IMR-90 (cell line): ENCODE measurements around the gene NFE2L2. TPM values are rescaled to one million over a fixed set of nuclear protein-coding genes. Genes with fewer than 3 reads are reported as not detected.
A peak's percentile ranks its signal among the peaks of the same experiment; 100 is the strongest.

Experiments
- ATAC-seq: fragments of 200-7000 bp; cut with Tn5 transposase; 2 replicates; pipeline ENCODE4 v1.9.1; 2020; ENCODE audit warnings: low read depth, mild to moderate bottlenecking, moderate library complexity
- BruUV-seq: library from RNA; stranded (reverse); fragments of 400-500 nt; replicated peaks from 2 replicates; lab custom pipeline; 2021; lab: Mats Ljungman, UMichigan
- CTCF ChIA-PET: fragments of 300-600 bp; formaldehyde crosslinking; extraction: SDS; loops from one replicate; lab custom pipeline; 2021; ENCODE audit warnings: antibody characterized with exemption; lab: Yijun Ruan, JAX
- POLR2A ChIA-PET: fragments of 300-600 bp; sonication (Branson Sonifier 250); formaldehyde crosslinking; loops from one replicate; lab custom pipeline; 2022; ENCODE audit warnings: antibody characterized with exemption; ENCODE audit not compliant: unreplicated experiment; lab: Charles Lee
- DNase-seq: peaks from one replicate; pipeline ENCODE4 v3.0.0; 2013
- H2AFZ ChIP-seq: replicated peaks from 2 replicates; pipeline ENCODE3; 2013; ENCODE audit warnings: low read length, mild to moderate bottlenecking; ENCODE audit not compliant: poor library complexity
- H2AK5ac ChIP-seq: 2 replicates; pipeline ENCODE4 v1.6.1; 2013; ENCODE audit warnings: low read depth, low read length, inconsistent platforms
- H2AK9ac ChIP-seq: replicated peaks from 2 replicates; pipeline ENCODE3; 2013; ENCODE audit warnings: mild to moderate bottlenecking, low read depth, low read length, moderate library complexity; ENCODE audit not compliant: poor library complexity
- H2BK120ac ChIP-seq: 2 replicates; pipeline ENCODE4 v1.6.1; 2013; ENCODE audit warnings: low read depth, low read length, inconsistent platforms
- H2BK15ac ChIP-seq: 3 replicates; pipeline ENCODE4 v1.6.1; 2013; ENCODE audit warnings: low read depth, low read length, inconsistent platforms
- H2BK20ac ChIP-seq: 2 replicates; pipeline ENCODE4 v1.6.1; 2013; ENCODE audit warnings: low read depth, mild to moderate bottlenecking, inconsistent platforms, low read length, moderate library complexity
- H2BK5ac ChIP-seq: 2 replicates; pipeline ENCODE4 v1.6.1; 2013; ENCODE audit warnings: mild to moderate bottlenecking, low read depth, low read length, inconsistent platforms; ENCODE audit not compliant: poor library complexity, severe bottlenecking
- H3K14ac ChIP-seq: replicated peaks from 2 replicates; pipeline ENCODE4 v1.6.1; 2013; ENCODE audit warnings: low read depth, low read length, inconsistent platforms
- H3K18ac ChIP-seq: 2 replicates; pipeline ENCODE4 v1.6.1; 2013; ENCODE audit warnings: low read depth, low read length, control low read depth
- H3K23ac ChIP-seq: 2 replicates; pipeline ENCODE4 v1.6.1; 2013; ENCODE audit warnings: low read depth, low read length, inconsistent platforms
- H3K27ac ChIP-seq: 2 replicates; pipeline ENCODE4 v1.5.1; 2013; ENCODE audit warnings: mild to moderate bottlenecking, control low read depth, low read length; ENCODE audit not compliant: insufficient read depth
- H3K27me3 ChIP-seq: 2 replicates; pipeline ENCODE4 v1.6.1; 2013; ENCODE audit warnings: low read length; ENCODE audit not compliant: control insufficient read depth, insufficient read depth
- H3K36me3 ChIP-seq: 2 replicates; pipeline ENCODE4 v1.6.1; 2013; ENCODE audit warnings: low read length, mixed read lengths; ENCODE audit not compliant: control insufficient read depth, insufficient read depth
- H3K4ac ChIP-seq: 2 replicates; pipeline ENCODE4 v1.6.1; 2013; ENCODE audit warnings: low read depth, low read length, inconsistent platforms
- H3K4me1 ChIP-seq: 2 replicates; pipeline ENCODE4 v1.6.1; 2013; ENCODE audit warnings: low read length, mixed read lengths; ENCODE audit not compliant: control insufficient read depth, insufficient read depth
- H3K4me2 ChIP-seq: 2 replicates; pipeline ENCODE4 v1.6.1; 2013; ENCODE audit warnings: low read depth, mild to moderate bottlenecking, control low read depth, low read length, moderate library complexity
- H3K4me3 ChIP-seq: 2 replicates; pipeline ENCODE4 v1.5.1; 2013; ENCODE audit warnings: low read depth, mild to moderate bottlenecking, control low read depth, low read length, moderate library complexity; ENCODE audit not compliant: insufficient read depth
- H3K56ac ChIP-seq: 2 replicates; pipeline ENCODE4 v1.6.1; 2013; ENCODE audit warnings: low read length, inconsistent platforms; ENCODE audit not compliant: insufficient read depth; ENCODE audit errors: extremely low read depth
- H3K79me1 ChIP-seq, 2 experiments: 2 replicates each; pipeline ENCODE4 v1.6.1; 2013; ENCODE audit warnings: low read length in 2 of 2, inconsistent platforms in 1 of 2, low read depth in 1 of 2
- H3K9ac ChIP-seq: 2 replicates; pipeline ENCODE4 v1.6.1; 2013; ENCODE audit warnings: low read depth, low read length, control low read depth
- H3K9me1 ChIP-seq: 2 replicates; pipeline ENCODE4 v1.6.1; 2013; ENCODE audit warnings: low read length, inconsistent platforms; ENCODE audit not compliant: insufficient read depth
- H3K9me3 ChIP-seq: 2 replicates; pipeline ENCODE4 v1.6.1; 2013; ENCODE audit warnings: low read length; ENCODE audit not compliant: control insufficient read depth, insufficient read depth
- H4K20me1 ChIP-seq: 2 replicates; pipeline ENCODE4 v1.6.1; 2013; ENCODE audit warnings: low read length, inconsistent platforms; ENCODE audit not compliant: insufficient read depth
- H4K5ac ChIP-seq: 2 replicates; pipeline ENCODE4 v1.6.1; 2013; ENCODE audit warnings: mild to moderate bottlenecking, low read depth, low read length, control low read depth
- H4K8ac ChIP-seq, 2 experiments: 2 replicates each; pipeline ENCODE4 v1.6.1; 2013; ENCODE audit warnings: low read depth in 2 of 2, low read length in 2 of 2, control low read depth in 1 of 2, inconsistent platforms in 1 of 2
- H4K91ac ChIP-seq: 2 replicates; pipeline ENCODE4 v1.6.1; 2013; ENCODE audit warnings: low read depth, low read length, inconsistent platforms; ENCODE audit not compliant: insufficient read depth
- BHLHE40 ChIP-seq: fragments of 150-350 bp; IDR thresholded peaks from 2 replicates; pipeline ENCODE4 v1.6.1; 2016; ENCODE audit warnings: mild to moderate bottlenecking, low read depth, low read length
- CEBPB ChIP-seq: IDR thresholded peaks from 2 replicates; pipeline ENCODE4 v1.6.1; 2012; ENCODE audit warnings: low read depth, low read length, improper control_type of control experiment
- CHD1 ChIP-seq: IDR thresholded peaks from 2 replicates; pipeline ENCODE4 v1.6.1; 2012; ENCODE audit warnings: low read depth, low read length, improper control_type of control experiment
- FOS ChIP-seq: fragments of 150-350 bp; IDR thresholded peaks from 2 replicates; pipeline ENCODE4 v1.6.1; 2016; ENCODE audit warnings: low read depth, low read length
- MAFK ChIP-seq: IDR thresholded peaks from 2 replicates; pipeline ENCODE4 v1.6.1; 2012; ENCODE audit warnings: low read depth, low read length, improper control_type of control experiment
- MAZ ChIP-seq: IDR thresholded peaks from 2 replicates; pipeline ENCODE4 v1.6.1; 2012; ENCODE audit warnings: low read depth, mild to moderate bottlenecking, low read length, improper control_type of control experiment, moderate library complexity, borderline replicate concordance
- MXI1 ChIP-seq: IDR thresholded peaks from 2 replicates; pipeline ENCODE4 v1.6.1; 2012; ENCODE audit warnings: low read depth, mild to moderate bottlenecking, low read length, moderate library complexity, borderline replicate concordance
- NFE2L2 ChIP-seq: fragments of 150-350 bp; IDR thresholded peaks from 2 replicates; pipeline ENCODE4 v1.6.1; 2016; ENCODE audit warnings: low read depth, mild to moderate bottlenecking, low read length
- POLR2A ChIP-seq: IDR thresholded peaks from 2 replicates; pipeline ENCODE4 v1.6.1; 2012; ENCODE audit warnings: mild to moderate bottlenecking, low read depth, low read length
- RAD21 ChIP-seq: IDR thresholded peaks from 2 replicates; pipeline ENCODE4 v1.6.1; 2012; ENCODE audit warnings: low read length, improper control_type of control experiment
- RCOR1 ChIP-seq: IDR thresholded peaks from 2 replicates; pipeline ENCODE4 v1.6.1; 2012; ENCODE audit warnings: mild to moderate bottlenecking, low read length, improper control_type of control experiment; ENCODE audit not compliant: insufficient replicate concordance
- RFX5 ChIP-seq: IDR thresholded peaks from 2 replicates; pipeline ENCODE4 v1.8.0; 2012; ENCODE audit warnings: low read depth, mild to moderate bottlenecking, low read length, moderate library complexity
- SMC3 ChIP-seq: fragments of 150-350 bp; IDR thresholded peaks from 2 replicates; pipeline ENCODE4 v1.6.1; 2016; ENCODE audit warnings: low read depth, mild to moderate bottlenecking, antibody characterized with exemption, low read length, moderate library complexity
- WGBS, 2 experiments: methylation state at CpG; one replicate each; pipeline versions ENCODE4 v1.1.5 to v1.1.7; 2013; ENCODE audit warnings: missing lambda C conversion rate in 2 of 2; ENCODE audit not compliant: insufficient read length in 1 of 2; ENCODE audit errors: extremely low coverage in 2 of 2; 5-methylcytosine and 5-hydroxymethylcytosine counted together
- dilution Hi-C: fragments of 300-500 bp; cut with HindIII; formaldehyde crosslinking; loops from one replicate; pipeline ENCODE4 v1.14.3; 2018; ENCODE audit warnings: low sequenced_read_pairs; ENCODE audit not compliant: unreplicated experiment
- in situ Hi-C: fragments of 300-500 bp; cut with MboI; formaldehyde crosslinking; loops from 3 replicates; pipeline ENCODE4 v1.14.3; 2019; ENCODE audit warnings: low sequenced_read_pairs, inconsistent platforms, mixed read lengths
- intact Hi-C: fragments of 100-400 bp; cut with micrococcal nuclease; formaldehyde crosslinking; loops from 2 replicates; pipeline ENCODE4 v1.10.0; 2022
- polyA plus RNA-seq, 3 experiments: library from polyadenylated mRNA; depleted of rRNA; stranded (reverse); fragments of >200 nt; gene quantifications; 2 replicates each; pipeline ENCODE4 v1.2.3, GENCODE V29; 2012; ENCODE audit warnings: low replicate concordance in 1 of 3
- total RNA-seq: library from RNA; depleted of rRNA; stranded (reverse); fragments of >200 nt; gene quantifications from 2 replicates; pipeline ENCODE4 v1.2.3, GENCODE V29; 2012
- TF ChIP-seq, protein P1 (sequence below): fragments of 150-350 bp; IDR thresholded peaks from 2 replicates; pipeline ENCODE4 v1.6.1; 2017; ENCODE audit warnings: mild to moderate bottlenecking, antibody characterized with exemption, low read length, low read depth
- TF ChIP-seq, protein P2 (sequence below): conservative IDR thresholded peaks from 2 replicates; pipeline ENCODE4 v1.5.1; 2012; ENCODE audit warnings: mild to moderate bottlenecking, low read depth, low read length, improper control_type of control experiment
- TF ChIP-seq, protein P3 (sequence below): fragments of 150-350 bp; IDR thresholded peaks from 2 replicates; pipeline ENCODE4 v1.6.1; 2016; ENCODE audit warnings: low read depth, mild to moderate bottlenecking, low read length, moderate library complexity, borderline replicate concordance

The NFE2L2 gene
- total and polyA plus RNA-seq, 2 of the 4 experiments (the other 2 are of a cell fraction) = 72.7 to 83.5 TPM

DNA sequence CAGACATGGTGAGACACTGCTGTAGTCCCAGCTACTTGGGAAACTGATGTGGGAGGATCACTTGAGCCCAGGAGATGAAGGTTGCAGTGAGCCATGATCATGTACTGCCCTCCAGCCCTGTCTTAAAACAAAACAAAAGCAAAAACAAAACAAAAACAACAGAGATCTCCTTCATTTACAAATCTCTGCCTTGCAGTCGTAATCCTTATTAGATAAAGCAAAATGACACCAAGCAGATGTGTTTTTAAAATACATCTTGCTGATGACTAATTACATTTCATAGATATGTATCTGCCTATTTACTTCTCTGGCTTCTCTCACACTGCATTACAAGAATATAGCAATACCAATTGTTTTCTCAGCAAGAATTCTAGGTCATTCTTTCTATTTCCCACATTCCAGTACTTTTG, 22.8 kb downstream of the NFE2L2 start:
- Histone ChIP-seq H2BK15ac (no peak overlapping the region), H3K23ac (peak overlapping the region; percentile 44), H2AK9ac (no peak overlapping the region), H3K79me1 (peaks cover 0 to 40% of the 10 kb centered on the region in 2 experiments; a peak in 2 of 4 replicates), H3K27ac (peak overlapping the region; percentile 98), H4K5ac (peak overlapping the region; percentile 42; the same call in 1 of the 2 replicates), H4K8ac (peak overlapping the region in 1 of 2 experiments; percentile 69; a peak in 2 of 4 replicates), H3K9ac (peak overlapping the region; percentile 70), H2AFZ (no peak overlapping the region), H3K36me3 (peaks cover 19% of the 10 kb centered on the region), H2BK20ac (peak overlapping the region; percentile 74; the same call in 1 of the 2 replicates), H4K91ac (peak overlapping the region; percentile 67; the same call in 1 of the 2 replicates), H4K20me1 (peaks cover 92% of the 10 kb centered on the region), H2BK5ac (peak overlapping the region; percentile 96), H3K9me3 (no peaks in the 10 kb centered on the region), H3K18ac (peak overlapping the region; percentile 86; the same call in 1 of the 2 replicates), H2AK5ac (no peak overlapping the region), H3K9me1 (peaks cover 30% of the 10 kb centered on the region), H3K4me1 (peaks cover 39% of the 10 kb centered on the region), H3K56ac (peak overlapping the region; percentile 33), H2BK120ac (peak overlapping the region; percentile 86), H3K4ac (peak overlapping the region; percentile 83; the same call in 1 of the 2 replicates), H3K4me3 (no peak overlapping the region), H3K4me2 (peak overlapping the region; percentile 90), H3K27me3 (no peaks in the 10 kb centered on the region), H3K14ac (peak overlapping the region; percentile 74; the same call in 1 of the 2 replicates)
- ChIA-PET POLR2A (no interaction called here), CTCF (interaction anchor here (0.6 kb wide), 2 partner anchors 9 to 18 kb away, joined by 3 read pairs; no protein-coding TSS in a partner anchor)
- no peak for TF ChIP-seq MXI1
- TF ChIP-seq CHD1 = no peak
- no peak for TF ChIP-seq RFX5
- TF ChIP-seq, protein P1, sequence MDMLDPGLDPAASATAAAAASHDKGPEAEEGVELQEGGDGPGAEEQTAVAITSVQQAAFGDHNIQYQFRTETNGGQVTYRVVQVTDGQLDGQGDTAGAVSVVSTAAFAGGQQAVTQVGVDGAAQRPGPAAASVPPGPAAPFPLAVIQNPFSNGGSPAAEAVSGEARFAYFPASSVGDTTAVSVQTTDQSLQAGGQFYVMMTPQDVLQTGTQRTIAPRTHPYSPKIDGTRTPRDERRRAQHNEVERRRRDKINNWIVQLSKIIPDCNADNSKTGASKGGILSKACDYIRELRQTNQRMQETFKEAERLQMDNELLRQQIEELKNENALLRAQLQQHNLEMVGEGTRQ = no peak
- TF ChIP-seq, protein P2, sequence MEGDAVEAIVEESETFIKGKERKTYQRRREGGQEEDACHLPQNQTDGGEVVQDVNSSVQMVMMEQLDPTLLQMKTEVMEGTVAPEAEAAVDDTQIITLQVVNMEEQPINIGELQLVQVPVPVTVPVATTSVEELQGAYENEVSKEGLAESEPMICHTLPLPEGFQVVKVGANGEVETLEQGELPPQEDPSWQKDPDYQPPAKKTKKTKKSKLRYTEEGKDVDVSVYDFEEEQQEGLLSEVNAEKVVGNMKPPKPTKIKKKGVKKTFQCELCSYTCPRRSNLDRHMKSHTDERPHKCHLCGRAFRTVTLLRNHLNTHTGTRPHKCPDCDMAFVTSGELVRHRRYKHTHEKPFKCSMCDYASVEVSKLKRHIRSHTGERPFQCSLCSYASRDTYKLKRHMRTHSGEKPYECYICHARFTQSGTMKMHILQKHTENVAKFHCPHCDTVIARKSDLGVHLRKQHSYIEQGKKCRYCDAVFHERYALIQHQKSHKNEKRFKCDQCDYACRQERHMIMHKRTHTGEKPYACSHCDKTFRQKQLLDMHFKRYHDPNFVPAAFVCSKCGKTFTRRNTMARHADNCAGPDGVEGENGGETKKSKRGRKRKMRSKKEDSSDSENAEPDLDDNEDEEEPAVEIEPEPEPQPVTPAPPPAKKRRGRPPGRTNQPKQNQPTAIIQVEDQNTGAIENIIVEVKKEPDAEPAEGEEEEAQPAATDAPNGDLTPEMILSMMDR = no peak
- TF ChIP-seq BHLHE40 = no peak
- TF ChIP-seq CEBPB = no peak
- no peak for TF ChIP-seq POLR2A
- TF ChIP-seq NFE2L2 = no peak
- no peak for TF ChIP-seq MAZ
- no peak for TF ChIP-seq RCOR1
- TF ChIP-seq FOS = no peak
- TF ChIP-seq, protein P3, sequence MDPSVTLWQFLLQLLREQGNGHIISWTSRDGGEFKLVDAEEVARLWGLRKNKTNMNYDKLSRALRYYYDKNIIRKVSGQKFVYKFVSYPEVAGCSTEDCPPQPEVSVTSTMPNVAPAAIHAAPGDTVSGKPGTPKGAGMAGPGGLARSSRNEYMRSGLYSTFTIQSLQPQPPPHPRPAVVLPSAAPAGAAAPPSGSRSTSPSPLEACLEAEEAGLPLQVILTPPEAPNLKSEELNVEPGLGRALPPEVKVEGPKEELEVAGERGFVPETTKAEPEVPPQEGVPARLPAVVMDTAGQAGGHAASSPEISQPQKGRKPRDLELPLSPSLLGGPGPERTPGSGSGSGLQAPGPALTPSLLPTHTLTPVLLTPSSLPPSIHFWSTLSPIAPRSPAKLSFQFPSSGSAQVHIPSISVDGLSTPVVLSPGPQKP = no peak
- no peak for TF ChIP-seq MAFK
- no peak for TF ChIP-seq SMC3
- no peak for TF ChIP-seq RAD21
- no CpG with 5 or more reads among the region's 1 CpG for WGBS, 2 experiments
- no TSS peak for BruUV-seq
- dilution Hi-C loops = no loop called here
- in situ Hi-C loops = no loop called here
- intact Hi-C loops = loop anchor here (2.0 to 5.0 kb wide), 2 partner anchors 29 to 91 kb away; partner anchors contain the start of gene HNRNPA3
- ATAC-seq (no peak), DNase-seq (no peak)
